Inflammatory macrophage treated with lipopolysaccharide for 4 hours (primary cell): ENCODE measurements around the gene ATP6V0D1.

ENCODE experiments used
- DNase-seq: peaks from one replicate; pipeline ENCODE4 v3.0.0-alpha.2; 2020

ATP6V0D1 gene

DNA sequence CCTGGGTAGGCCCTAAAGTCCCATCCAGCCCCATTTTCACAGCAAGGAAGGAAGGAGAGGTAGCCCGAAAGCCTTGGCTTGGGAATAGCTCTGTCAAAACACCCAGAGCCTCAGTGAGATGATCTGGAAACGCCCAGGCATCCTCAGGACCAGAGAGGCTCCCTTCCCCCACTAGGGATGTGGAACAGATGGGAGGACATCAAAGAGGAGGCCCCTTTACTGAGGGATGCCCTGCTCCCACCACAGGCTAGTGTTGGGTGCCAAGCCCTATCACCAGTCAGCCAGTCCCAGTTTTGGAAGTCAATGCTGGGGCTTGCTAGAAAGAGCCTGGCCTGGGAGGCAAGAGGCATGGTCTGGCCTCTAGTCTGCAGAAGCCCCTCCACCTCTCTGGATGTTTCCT lies 92.4 kb downstream of the ATP6V0D1 start:
- DNase-seq, result no peak

DNA sequence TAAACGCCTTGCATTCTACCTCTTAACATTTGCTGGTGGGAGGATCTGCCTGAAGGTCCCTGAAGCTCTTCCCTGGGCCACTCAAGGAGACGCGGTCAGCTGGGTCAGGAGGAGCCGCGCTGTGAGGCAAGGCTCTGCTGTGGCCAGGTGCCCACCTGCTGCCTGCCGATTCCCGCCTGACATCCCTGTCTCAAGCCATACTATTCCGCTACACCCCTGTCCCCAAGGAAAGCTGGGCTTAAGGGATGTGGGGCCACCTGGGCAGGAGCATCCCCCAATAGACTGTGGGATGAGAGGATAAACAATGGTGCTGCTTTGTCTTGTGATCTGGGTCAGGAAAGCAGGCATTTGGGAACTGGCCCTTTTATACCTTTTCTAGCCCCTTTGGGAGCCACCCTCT lies 92.8 kb downstream of the ATP6V0D1 start:
- no peak for DNase-seq
